ENCODE results near the gene PRKCE.

DNA sequence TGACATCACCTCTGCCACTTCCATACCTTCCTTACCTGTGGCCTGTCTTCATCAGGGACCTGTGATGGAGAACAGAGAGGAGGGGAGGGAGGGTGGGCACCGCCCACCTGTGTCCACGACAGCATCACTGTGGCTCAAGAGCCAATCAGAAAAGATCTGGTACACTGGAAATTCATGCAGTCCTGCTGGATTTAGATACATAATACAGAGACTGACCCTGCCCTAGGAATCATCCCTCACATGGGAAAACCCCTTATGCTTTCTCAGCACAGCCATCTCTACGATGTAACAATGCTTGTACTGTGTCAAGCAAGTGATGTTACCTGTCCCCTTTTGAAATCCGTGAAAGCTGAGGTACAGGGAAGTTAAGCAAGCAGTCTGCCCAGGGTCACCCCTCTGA lies 500.1 kb downstream of the PRKCE start:
- TF ChIP-seq SP1 (IDR thresholded peaks at IDR 0.05; ENCODE audit: low read depth, low read length) (no peak), ZNF274 (IDR thresholded peaks at IDR 0.05; ENCODE audit: borderline replicate concordance, extremely low read depth, low read length) (no peak), EP300 (IDR thresholded peaks at IDR 0.05; ENCODE audit: borderline replicate concordance in 1 of 2, low read depth in 2 of 2, low read length in 2 of 2) (no peak), YY1 (IDR thresholded peaks at IDR 0.05; ENCODE audit: low read depth, low read length) (no peak), HDAC2 (IDR thresholded peaks at IDR 0.05; ENCODE audit: borderline replicate concordance in 1 of 2, low read depth in 2 of 2, low read length in 2 of 2) (no peak), USF2 (IDR thresholded peaks at IDR 0.05; ENCODE audit: low read length) (no peak), EGR1 (IDR thresholded peaks at IDR 0.05; ENCODE audit: borderline replicate concordance, low read depth, low read length) (no peak), SIN3A (conservative IDR thresholded peaks at IDR 0.05 in 1 of 2, IDR thresholded peaks at IDR 0.05 in 1 of 2; ENCODE audit: low read depth in 1 of 2, low read length in 2 of 2) (no peak), POLR2A (IDR thresholded peaks at IDR 0.05; ENCODE audit: control extremely low read depth in 1 of 2, low read depth in 2 of 2, low read length in 2 of 2) (no peak)
- TF ChIP-seq, protein P1, sequence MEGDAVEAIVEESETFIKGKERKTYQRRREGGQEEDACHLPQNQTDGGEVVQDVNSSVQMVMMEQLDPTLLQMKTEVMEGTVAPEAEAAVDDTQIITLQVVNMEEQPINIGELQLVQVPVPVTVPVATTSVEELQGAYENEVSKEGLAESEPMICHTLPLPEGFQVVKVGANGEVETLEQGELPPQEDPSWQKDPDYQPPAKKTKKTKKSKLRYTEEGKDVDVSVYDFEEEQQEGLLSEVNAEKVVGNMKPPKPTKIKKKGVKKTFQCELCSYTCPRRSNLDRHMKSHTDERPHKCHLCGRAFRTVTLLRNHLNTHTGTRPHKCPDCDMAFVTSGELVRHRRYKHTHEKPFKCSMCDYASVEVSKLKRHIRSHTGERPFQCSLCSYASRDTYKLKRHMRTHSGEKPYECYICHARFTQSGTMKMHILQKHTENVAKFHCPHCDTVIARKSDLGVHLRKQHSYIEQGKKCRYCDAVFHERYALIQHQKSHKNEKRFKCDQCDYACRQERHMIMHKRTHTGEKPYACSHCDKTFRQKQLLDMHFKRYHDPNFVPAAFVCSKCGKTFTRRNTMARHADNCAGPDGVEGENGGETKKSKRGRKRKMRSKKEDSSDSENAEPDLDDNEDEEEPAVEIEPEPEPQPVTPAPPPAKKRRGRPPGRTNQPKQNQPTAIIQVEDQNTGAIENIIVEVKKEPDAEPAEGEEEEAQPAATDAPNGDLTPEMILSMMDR (IDR thresholded peaks at IDR 0.05; ENCODE audit: control extremely low read depth in 1 of 3, insufficient read depth in 1 of 3, low read depth in 1 of 3, low read length in 3 of 3): no peak
- TF ChIP-seq, protein P2, sequence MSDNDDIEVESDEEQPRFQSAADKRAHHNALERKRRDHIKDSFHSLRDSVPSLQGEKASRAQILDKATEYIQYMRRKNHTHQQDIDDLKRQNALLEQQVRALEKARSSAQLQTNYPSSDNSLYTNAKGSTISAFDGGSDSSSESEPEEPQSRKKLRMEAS (IDR thresholded peaks at IDR 0.05): no peak
